ENCODE data around the gene MRFAP1. TPM values are rescaled to one million over a fixed set of nuclear protein-coding genes. Genes with fewer than 3 reads are reported as not detected.

MRFAP1 gene
- total and polyA plus RNA-seq, 2 experiments from 2014 or later: 221 to 256 TPM

GRCh38 chr4:6634746-6635145, 5.7 kb upstream of the MRFAP1 start:
- DNase-seq (ENCODE audit: low spot score): no peak
- H3K79me2 ChIP-seq: no peaks in the 10 kb centered on the region
- H3K4me3 ChIP-seq: no peak overlapping the region
- H4K20me1 ChIP-seq (ENCODE audit: insufficient read depth, poor library complexity, severe bottlenecking): no peaks in the 10 kb centered on the region
- no peak for TF ChIP-seq CTCF (IDR thresholded peaks at IDR 0.05; ENCODE audit: poor library complexity)
- TF ChIP-seq EZH2phosphoT487 (IDR thresholded peaks at IDR 0.05; ENCODE audit: low read depth, severe bottlenecking, unreplicated experiment): no peak
- TF ChIP-seq EZH2 (IDR thresholded peaks at IDR 0.05; ENCODE audit: borderline replicate concordance): no peak
- H3K36me3 ChIP-seq (replicated peaks; ENCODE audit: insufficient read depth, low read depth): no peaks in the 10 kb centered on the region
- H3K9me2 ChIP-seq (replicated peaks; ENCODE audit: insufficient read depth): no peaks in the 10 kb centered on the region
- H3K4me1 ChIP-seq (ENCODE audit: insufficient read depth): no peaks in the 10 kb centered on the region
- WGBS (ENCODE audit: low lambda C conversion rate, missing lambda C conversion rate): 96% methylated on average over 9 of the region's 9 CpGs
- no peaks in the 10 kb centered on the region for H3K27me3 ChIP-seq
- no peaks in the 10 kb centered on the region for H3K9me3 ChIP-seq (ENCODE audit: low read depth)
- no peak overlapping the region for H3K27ac ChIP-seq
- no peak overlapping the region for H2AFZ ChIP-seq
- no peak overlapping the region for H3K4me2 ChIP-seq

GRCh38 chr4:6639137-6639680, 1.3 kb upstream of the MRFAP1 start:
- DNase-seq (ENCODE audit: low spot score): no peak
- Histone ChIP-seq H3K9me3 (ENCODE audit: low read depth) (no peaks in the 10 kb centered on the region), H4K20me1 (ENCODE audit: insufficient read depth, poor library complexity, severe bottlenecking) (peaks cover 22% of the 10 kb centered on the region), H3K4me1 (ENCODE audit: insufficient read depth) (peaks cover 10% of the 10 kb centered on the region), H3K4me2 (peak overlapping the region; percentile 82), H3K36me3 (replicated peaks; ENCODE audit: insufficient read depth, low read depth) (no peaks in the 10 kb centered on the region), H3K79me2 (peaks cover 32% of the 10 kb centered on the region), H3K4me3 (no peak overlapping the region), H2AFZ (no peak overlapping the region), H3K9me2 (replicated peaks; ENCODE audit: insufficient read depth) (no peaks in the 10 kb centered on the region), H3K27ac (no peak overlapping the region), H3K27me3 (no peaks in the 10 kb centered on the region)
- TF ChIP-seq EZH2 (IDR thresholded peaks at IDR 0.05; ENCODE audit: borderline replicate concordance) (no peak), CTCF (IDR thresholded peaks at IDR 0.05; ENCODE audit: poor library complexity) (no peak), EZH2phosphoT487 (IDR thresholded peaks at IDR 0.05; ENCODE audit: low read depth, severe bottlenecking, unreplicated experiment) (no peak)
- WGBS (ENCODE audit: low lambda C conversion rate, missing lambda C conversion rate): 96% methylated on average over 14 of the region's 14 CpGs

GRCh38 chr4:6641164-6641970, 882 bp downstream of the MRFAP1 start:
- H3K36me3 ChIP-seq (replicated peaks; ENCODE audit: insufficient read depth, low read depth): no peaks in the 10 kb centered on the region
- peak overlapping the region; percentile 71 for H3K4me3 ChIP-seq
- no peaks in the 10 kb centered on the region for H3K9me2 ChIP-seq (replicated peaks; ENCODE audit: insufficient read depth)
- TF ChIP-seq EZH2 (IDR thresholded peaks at IDR 0.05; ENCODE audit: borderline replicate concordance): no peak
- no peak for TF ChIP-seq CTCF (IDR thresholded peaks at IDR 0.05; ENCODE audit: poor library complexity)
- no peak for TF ChIP-seq EZH2phosphoT487 (IDR thresholded peaks at IDR 0.05; ENCODE audit: low read depth, severe bottlenecking, unreplicated experiment)
- peaks cover 39% of the 10 kb centered on the region for H3K79me2 ChIP-seq
- H4K20me1 ChIP-seq (ENCODE audit: insufficient read depth, poor library complexity, severe bottlenecking): peaks cover 22% of the 10 kb centered on the region
- H2AFZ ChIP-seq: peak overlapping the region; percentile 50
- no peaks in the 10 kb centered on the region for H3K27me3 ChIP-seq
- 4% methylated on average over 41 of the region's 50 CpGs for WGBS (ENCODE audit: low lambda C conversion rate, missing lambda C conversion rate)
- peak; percentile 75 for DNase-seq (ENCODE audit: low spot score)
- H3K9me3 ChIP-seq (ENCODE audit: low read depth): no peaks in the 10 kb centered on the region
- peak overlapping the region; percentile 87 for H3K4me2 ChIP-seq
- H3K4me1 ChIP-seq (ENCODE audit: insufficient read depth): peaks cover 10% of the 10 kb centered on the region
- peak overlapping the region; percentile 97 for H3K27ac ChIP-seq
